IPS-18a (cell line): ENCODE data around the gene LRP2BP.

ENCODE experiments used
- H3K27ac ChIP-seq: one replicate; pipeline ENCODE4 v1.5.1; 2013; ENCODE audit warnings: low read length
- H3K27me3 ChIP-seq: one replicate; pipeline ENCODE4 v1.6.1; 2013; ENCODE audit warnings: mild to moderate bottlenecking, low read length; ENCODE audit not compliant: control insufficient read depth, insufficient read depth
- H3K36me3 ChIP-seq: one replicate; pipeline ENCODE4 v1.6.1; 2013; ENCODE audit warnings: low read depth, low read length; ENCODE audit not compliant: control insufficient read depth
- H3K4me1 ChIP-seq: one replicate; pipeline ENCODE4 v1.6.1; 2013; ENCODE audit warnings: low read depth, low read length; ENCODE audit not compliant: control insufficient read depth
- H3K4me3 ChIP-seq: one replicate; pipeline ENCODE4 v1.5.1; 2013; ENCODE audit warnings: low read length
- H3K9ac ChIP-seq: one replicate; pipeline ENCODE4 v1.6.1; 2013; ENCODE audit warnings: mild to moderate bottlenecking, low read length, moderate library complexity
- H3K9me3 ChIP-seq: one replicate; pipeline ENCODE4 v1.6.1; 2013; ENCODE audit warnings: low read depth, low read length; ENCODE audit not compliant: control insufficient read depth

The LRP2BP gene

GRCh38 chr4:185357733-185358440, 37.8 kb downstream of the LRP2BP start:
- H3K27ac ChIP-seq: no peak overlapping the region

GRCh38 chr4:185357211-185357610, 38.5 kb downstream of the LRP2BP start:
- Histone ChIP-seq H3K4me1 (no peaks in the 10 kb centered on the region), H3K36me3 (no peaks in the 10 kb centered on the region), H3K4me3 (no peak overlapping the region), H3K27me3 (no peaks in the 10 kb centered on the region), H3K9ac (no peak overlapping the region), H3K27ac (no peak overlapping the region), H3K9me3 (no peaks in the 10 kb centered on the region)

More at GRCh38 chr4:185357733-185358440, 37.8 kb downstream of the LRP2BP start:
- Histone ChIP-seq H3K4me1 (no peaks in the 10 kb centered on the region), H3K9ac (no peak overlapping the region), H3K27me3 (no peaks in the 10 kb centered on the region), H3K4me3 (no peak overlapping the region), H3K36me3 (no peaks in the 10 kb centered on the region), H3K9me3 (no peaks in the 10 kb centered on the region)

DNA sequence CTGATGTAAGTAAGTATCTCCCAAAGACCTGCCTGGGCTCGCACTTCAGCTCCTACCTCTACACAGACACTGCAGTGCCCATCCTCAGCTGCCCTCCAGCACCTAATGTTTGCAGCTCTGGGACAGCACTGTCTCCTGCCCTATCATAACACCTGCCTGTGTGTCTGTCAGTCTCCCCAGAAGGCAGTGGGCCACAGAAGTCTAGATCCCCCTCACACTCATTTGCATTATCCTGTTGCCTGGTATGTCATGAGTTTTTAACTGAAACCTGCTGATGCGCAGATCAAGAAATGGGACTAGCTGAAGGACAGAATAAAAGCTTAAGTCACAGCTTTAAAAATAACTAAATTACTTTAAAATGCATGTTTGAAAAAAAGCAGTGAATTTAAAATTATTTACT, 43.0 kb downstream of the LRP2BP start:
- no peaks in the 10 kb centered on the region for H3K27me3 ChIP-seq
- no peaks in the 10 kb centered on the region for H3K36me3 ChIP-seq
- H3K9ac ChIP-seq: no peak overlapping the region
- H3K4me3 ChIP-seq: no peak overlapping the region
- H3K27ac ChIP-seq: no peak overlapping the region
- no peaks in the 10 kb centered on the region for H3K4me1 ChIP-seq
- H3K9me3 ChIP-seq: no peaks in the 10 kb centered on the region

GRCh38 chr4:185352202-185352601, 43.5 kb downstream of the LRP2BP start:
- H3K4me3 ChIP-seq: no peak overlapping the region
- no peaks in the 10 kb centered on the region for H3K9me3 ChIP-seq
- H3K36me3 ChIP-seq: no peaks in the 10 kb centered on the region
- no peaks in the 10 kb centered on the region for H3K4me1 ChIP-seq
- no peaks in the 10 kb centered on the region for H3K27me3 ChIP-seq
- H3K9ac ChIP-seq: no peak overlapping the region
- H3K27ac ChIP-seq: no peak overlapping the region

DNA sequence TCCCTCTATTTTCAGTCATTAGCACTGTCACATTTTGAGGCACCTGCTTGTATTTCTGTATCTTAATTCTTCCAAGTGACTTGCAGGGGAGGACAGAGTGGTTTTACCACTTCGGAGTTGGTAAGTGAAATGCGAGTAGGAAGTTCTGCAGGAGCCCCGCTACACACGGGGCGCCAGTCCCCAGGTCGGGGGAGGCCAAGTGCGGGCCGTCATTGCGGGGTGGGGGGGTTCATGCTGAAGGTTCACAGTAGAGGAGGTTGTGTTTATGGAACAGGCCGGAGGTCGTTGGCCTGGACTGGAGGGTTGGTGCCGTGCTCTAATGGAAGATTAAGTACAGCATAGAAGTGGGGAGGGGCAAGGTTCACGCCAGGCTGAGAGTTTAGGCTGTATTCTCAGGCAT, 44.0 kb downstream of the LRP2BP start:
- no peaks in the 10 kb centered on the region for H3K36me3 ChIP-seq
- H3K27ac ChIP-seq: no peak overlapping the region
- no peaks in the 10 kb centered on the region for H3K9me3 ChIP-seq

GRCh38 chr4:185346975-185347601, 48.6 kb downstream of the LRP2BP start:
- Histone ChIP-seq H3K9ac (no peak overlapping the region), H3K4me1 (no peaks in the 10 kb centered on the region), H3K9me3 (no peaks in the 10 kb centered on the region), H3K36me3 (no peaks in the 10 kb centered on the region), H3K27me3 (no peaks in the 10 kb centered on the region), H3K4me3 (no peak overlapping the region), H3K27ac (no peak overlapping the region)

More for the DNA sequence above, 44.0 kb downstream of the LRP2BP start:
- Histone ChIP-seq H3K4me1 (no peaks in the 10 kb centered on the region), H3K27me3 (no peaks in the 10 kb centered on the region), H3K9ac (no peak overlapping the region), H3K4me3 (no peak overlapping the region)

GRCh38 chr4:185344743-185345538, 50.8 kb downstream of the LRP2BP start:
- Histone ChIP-seq H3K4me3 (no peak overlapping the region), H3K27me3 (no peaks in the 10 kb centered on the region), H3K9ac (no peak overlapping the region), H3K9me3 (no peaks in the 10 kb centered on the region), H3K4me1 (no peaks in the 10 kb centered on the region), H3K36me3 (peaks cover 3% of the 10 kb centered on the region), H3K27ac (no peak overlapping the region)

DNA sequence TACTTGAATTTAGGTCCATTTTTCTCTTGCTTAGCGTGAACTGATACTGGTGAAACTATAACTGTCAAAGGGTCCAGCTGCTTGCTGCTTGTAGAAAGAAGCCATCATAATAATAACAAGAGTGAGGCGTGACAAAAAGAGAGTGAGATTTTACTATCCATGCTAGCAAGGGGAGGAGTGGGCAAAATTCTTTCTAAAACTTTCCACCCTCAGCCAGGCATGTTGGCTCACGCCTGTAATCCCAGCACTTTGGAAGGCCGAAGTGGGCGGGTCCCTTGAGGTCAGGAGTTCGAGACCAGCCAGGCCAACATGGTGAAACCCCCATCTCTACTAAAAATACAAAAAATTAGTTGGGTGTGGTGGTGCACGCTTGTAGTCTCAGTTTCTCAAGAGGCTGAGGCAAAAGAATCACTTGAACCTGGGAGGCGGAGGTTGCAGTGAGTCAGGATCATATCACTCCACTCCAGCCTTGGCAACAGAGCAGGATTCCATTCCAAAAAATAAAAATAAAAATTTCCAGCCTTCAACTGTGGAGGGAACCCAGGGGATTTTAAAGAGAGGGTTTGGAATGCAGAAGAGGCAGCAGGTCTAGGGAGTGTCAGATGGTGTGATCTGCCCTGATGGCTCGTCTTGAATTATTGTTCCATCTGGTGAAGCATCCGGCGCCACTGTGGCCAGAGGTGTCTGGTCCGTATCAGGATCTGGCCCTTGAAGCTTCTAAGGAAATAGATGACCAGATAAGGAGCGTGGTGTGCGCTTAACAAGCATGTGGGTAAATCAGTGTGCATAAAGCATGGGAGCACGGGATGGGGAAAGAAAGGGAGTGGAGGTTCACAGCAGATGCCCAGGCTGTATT, 51.8 kb downstream of the LRP2BP start:
- Histone ChIP-seq H3K27me3 (no peaks in the 10 kb centered on the region), H3K4me3 (no peak overlapping the region), H3K4me1 (no peaks in the 10 kb centered on the region), H3K36me3 (peaks cover 3% of the 10 kb centered on the region), H3K9me3 (no peaks in the 10 kb centered on the region), H3K27ac (no peak overlapping the region), H3K9ac (no peak overlapping the region)

GRCh38 chr4:185341841-185342240, 53.9 kb downstream of the LRP2BP start:
- H3K27ac ChIP-seq: no peak overlapping the region
- no peaks in the 10 kb centered on the region for H3K27me3 ChIP-seq
- peaks cover 3% of the 10 kb centered on the region for H3K36me3 ChIP-seq
- no peak overlapping the region for H3K4me3 ChIP-seq
- H3K4me1 ChIP-seq: no peaks in the 10 kb centered on the region
- H3K9ac ChIP-seq: no peak overlapping the region
- H3K9me3 ChIP-seq: no peaks in the 10 kb centered on the region

DNA sequence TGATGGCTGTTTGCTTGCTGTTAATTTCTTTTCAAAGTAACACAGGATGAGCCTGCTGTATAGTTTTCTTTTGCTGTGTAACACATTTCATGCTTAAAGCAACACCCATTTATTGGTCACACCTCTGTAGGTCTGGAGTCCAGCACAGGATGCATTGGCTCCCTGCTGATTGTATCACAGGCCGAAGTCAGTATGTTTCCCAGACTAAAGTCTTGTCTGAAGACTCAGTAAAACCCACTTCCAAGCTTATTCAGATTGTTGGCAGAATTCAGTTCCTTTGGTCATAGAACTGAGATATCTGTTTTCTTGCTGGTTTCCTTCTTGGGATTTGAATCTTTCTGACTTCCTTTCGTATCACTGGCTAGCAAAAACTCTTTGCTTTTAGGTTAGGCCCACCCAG, 54.3 kb downstream of the LRP2BP start:
- H3K27ac ChIP-seq: no peak overlapping the region
- no peaks in the 10 kb centered on the region for H3K9me3 ChIP-seq
- no peaks in the 10 kb centered on the region for H3K4me1 ChIP-seq
- H3K27me3 ChIP-seq: no peaks in the 10 kb centered on the region
- no peak overlapping the region for H3K9ac ChIP-seq
- H3K4me3 ChIP-seq: no peak overlapping the region
- H3K36me3 ChIP-seq: peaks cover 3% of the 10 kb centered on the region

DNA sequence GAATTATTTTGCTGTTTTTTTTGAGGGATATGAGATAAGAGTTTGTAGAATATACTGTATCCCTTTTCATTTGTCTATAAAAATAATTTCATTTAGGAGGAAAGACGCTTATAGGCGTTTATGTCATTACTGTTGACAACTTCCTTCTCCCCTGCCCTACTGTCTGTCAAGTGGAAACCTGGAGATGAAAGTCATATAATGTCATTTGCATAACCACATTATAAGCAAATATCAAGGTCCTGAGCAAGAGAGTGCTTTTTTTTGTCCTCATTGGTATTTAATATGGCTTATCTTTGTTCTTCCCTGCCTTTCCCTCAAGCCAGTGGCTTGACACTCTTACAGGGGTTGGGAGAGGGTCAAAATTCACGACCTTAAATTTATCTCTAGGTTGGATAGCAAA, 55.8 kb downstream of the LRP2BP start:
- Histone ChIP-seq H3K36me3 (peaks cover 3% of the 10 kb centered on the region), H3K4me1 (no peaks in the 10 kb centered on the region)

More for the DNA sequence above, 55.8 kb downstream of the LRP2BP start:
- Histone ChIP-seq H3K9me3 (no peaks in the 10 kb centered on the region), H3K9ac (no peak overlapping the region), H3K4me3 (no peak overlapping the region), H3K27ac (no peak overlapping the region), H3K27me3 (no peaks in the 10 kb centered on the region)
